ENCODE measurements around the gene MCUB. TPM values are rescaled to one million over a fixed set of nuclear protein-coding genes. Genes with fewer than 3 reads are reported as not detected.

The MCUB gene
- polyA plus RNA-seq, 2 of the 4 experiments (the other 2 are of a cell fraction), result 14.6 to 21.9 TPM

- Histone ChIP-seq H3K9me3 (no peaks in the 10 kb centered on the region), H3K27ac (no peak overlapping the region), H3K4me1 (no peaks in the 10 kb centered on the region), H3K4me2 (no peak overlapping the region), H3K4me3 (no peak overlapping the region)
- TF ChIP-seq, protein P1, sequence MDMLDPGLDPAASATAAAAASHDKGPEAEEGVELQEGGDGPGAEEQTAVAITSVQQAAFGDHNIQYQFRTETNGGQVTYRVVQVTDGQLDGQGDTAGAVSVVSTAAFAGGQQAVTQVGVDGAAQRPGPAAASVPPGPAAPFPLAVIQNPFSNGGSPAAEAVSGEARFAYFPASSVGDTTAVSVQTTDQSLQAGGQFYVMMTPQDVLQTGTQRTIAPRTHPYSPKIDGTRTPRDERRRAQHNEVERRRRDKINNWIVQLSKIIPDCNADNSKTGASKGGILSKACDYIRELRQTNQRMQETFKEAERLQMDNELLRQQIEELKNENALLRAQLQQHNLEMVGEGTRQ (IDR thresholded peaks at IDR 0.05), result no peak
- no peak for TF ChIP-seq FOXS1 (CRISPR knock-in tag; IDR thresholded peaks at IDR 0.05)
- POLR2A ChIA-PET, result no interaction called here
- WGBS (ENCODE audit: missing lambda C conversion rate), result 96% methylated on average over 2 of the region's 2 CpGs
- no peak for FAIRE-seq
- no peak for DNase-seq (ENCODE audit: low read depth in 1 of 2, low spot score in 1 of 2)
- no peak for ATAC-seq
- CTCF ChIA-PET, result no interaction called here
Observed at GRCh38 chr4:109682875-109683274, 122.8 kb downstream of the MCUB start.

DNA sequence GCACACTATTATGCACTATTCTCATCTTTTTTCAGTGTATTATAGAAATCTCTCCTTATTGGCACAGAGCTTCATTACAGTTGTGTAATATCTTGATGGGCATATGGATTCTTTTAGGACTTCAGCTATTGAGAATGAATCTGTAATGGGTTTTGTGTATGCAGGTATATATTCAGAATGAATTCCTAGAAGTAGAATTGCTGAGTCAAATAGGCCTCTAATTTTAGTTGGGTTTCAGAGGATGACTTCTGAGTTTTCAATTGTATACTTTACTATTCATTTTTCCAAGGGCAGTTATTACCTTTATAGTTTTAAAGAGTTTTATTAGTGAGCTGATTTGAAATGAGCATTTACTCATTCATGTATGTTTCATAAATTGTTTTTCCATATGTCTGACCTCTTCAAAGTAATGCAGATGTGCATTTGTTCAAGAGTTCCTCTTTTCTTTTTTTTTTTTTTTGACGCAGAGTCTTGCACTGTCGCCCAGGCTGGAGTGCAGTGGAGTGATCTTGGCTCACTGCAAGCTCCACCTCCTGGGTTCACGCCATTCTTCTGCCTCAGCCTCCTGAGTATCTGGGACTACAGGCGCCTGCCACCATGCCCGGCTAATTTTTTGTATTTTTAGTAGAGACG lies 123.7 kb downstream of the MCUB start:
- Histone ChIP-seq H3K4me1 (no peaks in the 10 kb centered on the region), H3K27ac (no peak overlapping the region), H3K9me3 (no peaks in the 10 kb centered on the region), H3K4me2 (no peak overlapping the region), H3K4me3 (no peak overlapping the region)
- TF ChIP-seq RNF2 (IDR thresholded peaks at IDR 0.05; ENCODE audit: borderline replicate concordance, low read depth) (no peak), HOXB13 (CRISPR knock-in tag; IDR thresholded peaks at IDR 0.05; ENCODE audit: low read depth) (no peak), RFX5 (IDR thresholded peaks at IDR 0.05) (no peak), RARB (CRISPR knock-in tag; IDR thresholded peaks at IDR 0.05) (no peak), CHD2 (IDR thresholded peaks at IDR 0.05; ENCODE audit: low read length, partially characterized antibody) (no peak), EP300 (IDR thresholded peaks at IDR 0.05) (no peak), ATOH8 (CRISPR knock-in tag; IDR thresholded peaks at IDR 0.05; ENCODE audit: low read depth) (no peak), TP53 (CRISPR knock-in tag; IDR thresholded peaks at IDR 0.05) (no peak), JUN (IDR thresholded peaks at IDR 0.05) (no peak), CHD4 (IDR thresholded peaks at IDR 0.05; ENCODE audit: borderline replicate concordance) (no peak), FOSL2 (IDR thresholded peaks at IDR 0.05) (no peak), FOSL2 (CRISPR knock-in tag; IDR thresholded peaks at IDR 0.05) (no peak), SREBF2 (IDR thresholded peaks at IDR 0.05) (no peak)
- TF ChIP-seq, protein P2, sequence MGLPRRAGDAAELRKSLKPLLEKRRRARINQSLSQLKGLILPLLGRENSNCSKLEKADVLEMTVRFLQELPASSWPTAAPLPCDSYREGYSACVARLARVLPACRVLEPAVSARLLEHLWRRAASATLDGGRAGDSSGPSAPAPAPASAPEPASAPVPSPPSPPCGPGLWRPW (IDR thresholded peaks at IDR 0.05), result no peak
- 94% methylated on average over 6 of the region's 6 CpGs for WGBS (ENCODE audit: missing lambda C conversion rate)
- ATAC-seq (no peak), DNase-seq (ENCODE audit: low read depth in 1 of 2, low spot score in 1 of 2) (no peak), FAIRE-seq (no peak)
- CTCF ChIA-PET, result interaction anchor here (1.1 kb wide), 1 partner anchor 17 kb away, joined by 3 read pairs; no protein-coding TSS in a partner anchor
- POLR2A ChIA-PET, result no interaction called here

DNA sequence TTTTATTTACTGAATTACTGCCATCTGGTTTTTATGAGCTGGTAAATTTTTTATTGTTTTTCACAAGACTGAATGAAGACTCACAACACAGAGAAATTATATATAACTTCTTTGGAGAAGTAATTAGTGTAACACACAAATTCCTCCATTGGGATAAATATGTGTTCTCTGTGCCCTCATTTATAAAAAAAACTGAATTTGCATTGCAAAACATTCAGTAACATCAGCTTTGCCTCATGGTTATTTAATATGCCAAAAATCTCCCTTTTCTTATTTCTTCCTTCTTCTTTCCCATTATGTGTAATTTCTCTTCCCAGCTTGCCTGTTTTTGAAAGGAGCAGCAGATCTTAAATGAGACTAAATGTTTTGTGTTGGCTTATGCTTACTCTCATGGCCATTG lies 124.7 kb downstream of the MCUB start:
- Histone ChIP-seq H3K4me3 (no peak overlapping the region), H3K27ac (no peak overlapping the region), H3K9me3 (no peaks in the 10 kb centered on the region), H3K4me2 (no peak overlapping the region), H3K4me1 (no peaks in the 10 kb centered on the region)
- ATAC-seq (no peak), FAIRE-seq (no peak), DNase-seq (ENCODE audit: low read depth in 1 of 2, low spot score in 1 of 2) (no peak)
- ChIA-PET POLR2A (no interaction called here), CTCF (no interaction called here)
- no peak for TF ChIP-seq EHF (CRISPR knock-in tag; IDR thresholded peaks at IDR 0.05)
- TF ChIP-seq, protein P3, sequence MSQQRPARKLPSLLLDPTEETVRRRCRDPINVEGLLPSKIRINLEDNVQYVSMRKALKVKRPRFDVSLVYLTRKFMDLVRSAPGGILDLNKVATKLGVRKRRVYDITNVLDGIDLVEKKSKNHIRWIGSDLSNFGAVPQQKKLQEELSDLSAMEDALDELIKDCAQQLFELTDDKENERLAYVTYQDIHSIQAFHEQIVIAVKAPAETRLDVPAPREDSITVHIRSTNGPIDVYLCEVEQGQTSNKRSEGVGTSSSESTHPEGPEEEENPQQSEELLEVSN (IDR thresholded peaks at IDR 0.05; ENCODE audit: borderline replicate concordance, low read depth), result no peak
- no peak for TF ChIP-seq KDM5A (IDR thresholded peaks at IDR 0.05)

Measured in A549 (cell line).